Endometrial microvascular endothelial cells (primary cell): ENCODE results near the gene VGLL2. TPM values are rescaled to one million over a fixed set of nuclear protein-coding genes. Genes with fewer than 3 reads are reported as not detected.

ENCODE experiments used
- in situ Hi-C: cut with HindIII; loops from 2 replicates; pipeline ENCODE4 v1.10.0; 2017; ENCODE audit warnings: low sequenced_read_pairs, low pct_unique_long_range_greater_than_20kb; ENCODE audit errors: inconsistent ontology term
- total RNA-seq: library from RNA; depleted of rRNA; stranded (reverse); fragments of >200 nt; gene quantifications from one replicate; pipeline ENCODE4 v1.2.3, GENCODE V29; 2015; ENCODE audit errors: inconsistent ontology term

Gene VGLL2
- total RNA-seq, 1 donor from 2014 or later = not detected

- in situ Hi-C loops = no loop called here
Observed at GRCh38 chr6:117307655-117308054, 42.3 kb downstream of the VGLL2 start.

- in situ Hi-C loops = no loop called here
Observed at GRCh38 chr6:117309069-117309468, 43.7 kb downstream of the VGLL2 start.

- in situ Hi-C loops = no loop called here
Observed at GRCh38 chr6:117309611-117310010, 44.3 kb downstream of the VGLL2 start.

DNA sequence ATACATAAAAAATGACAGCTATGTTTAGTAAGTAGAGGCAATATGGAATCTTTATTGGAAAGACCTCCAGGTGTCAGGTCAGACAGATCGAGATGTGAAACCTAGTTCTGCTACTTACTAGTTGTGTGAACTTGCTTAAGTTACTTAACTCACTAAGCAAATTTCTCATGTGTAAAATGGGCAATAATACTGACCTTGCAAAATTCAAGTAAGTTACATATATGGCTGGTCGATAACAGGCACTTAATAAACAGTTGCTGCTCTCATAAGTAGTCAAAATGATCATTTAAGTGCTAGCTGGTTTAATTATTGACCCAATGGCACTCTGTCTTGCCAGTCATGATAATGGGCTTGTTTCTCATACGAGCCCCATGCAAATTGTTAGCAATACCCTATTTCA, 46.0 kb downstream of the VGLL2 start:
- in situ Hi-C loops = no loop called here

DNA sequence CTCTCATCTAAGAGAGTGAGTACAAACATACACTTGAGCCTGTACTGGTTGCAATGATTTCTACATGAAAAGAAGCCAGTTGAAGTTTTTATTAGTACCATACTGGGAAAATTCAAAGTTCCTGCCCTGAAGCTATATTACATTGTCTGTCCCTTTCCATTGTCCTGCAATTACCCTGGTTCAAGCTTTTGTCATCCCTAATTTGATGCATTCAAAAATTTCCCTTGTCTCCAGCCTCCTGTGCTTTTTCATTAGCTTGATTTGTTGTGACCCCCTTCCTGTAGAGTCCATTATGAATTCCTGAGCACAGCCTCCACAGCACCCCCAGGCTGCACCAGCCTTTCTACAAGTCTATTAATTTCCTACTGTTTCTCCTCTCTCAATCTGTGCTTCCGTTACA, 46.4 kb downstream of the VGLL2 start:
- in situ Hi-C loops = no loop called here

- in situ Hi-C loops = no loop called here
Observed at GRCh38 chr6:117317261-117317660, 51.9 kb downstream of the VGLL2 start.

Other genes with a start within 250 kb of the VGLL2 start
- gene ROS1, start 160.4 kb downstream of the VGLL2 start, total RNA-seq = not detected
- 20.8 TPM for gene DCBLD1, start 217.1 kb downstream of the VGLL2 start, total RNA-seq